GM12878 (cell line): ENCODE results near the gene TLR9. TPM values are rescaled to one million over a fixed set of nuclear protein-coding genes. Genes with fewer than 3 reads are reported as not detected.
A peak's percentile ranks its signal among the peaks of the same experiment; 100 is the strongest.

ENCODE experiments used
- ASH2L ChIP-seq: fragments of 300-600, 200-600 bp; sonication (generic); IDR thresholded peaks from 2 replicates; pipeline ENCODE4 v1.6.1; 2017; ENCODE audit warnings: low read depth, mild to moderate bottlenecking, borderline replicate concordance
- BCL11A ChIP-seq: IDR thresholded peaks from 2 replicates; pipeline ENCODE4 v1.6.1; 2011; ENCODE audit warnings: low read depth, low read length
- BCLAF1 ChIP-seq: fragments of 450-650 bp; IDR thresholded peaks from 2 replicates; pipeline ENCODE4 v1.6.1; 2017; ENCODE audit warnings: antibody characterized with exemption, mild to moderate bottlenecking, moderate library complexity
- CEBPB ChIP-seq, 2 experiments: fragments of 150-350 bp in 1 of 2; IDR thresholded peaks; 2 replicates each; pipeline ENCODE4 v1.6.1; 2012 to 2014; ENCODE audit warnings: low read depth in 2 of 2, low read length in 2 of 2, borderline replicate concordance in 1 of 2, inconsistent platforms in 1 of 2
- CHD4 ChIP-seq: fragments of 200-600 bp; sonication (generic); IDR thresholded peaks from 2 replicates; pipeline ENCODE4 v1.6.1; 2016; ENCODE audit warnings: mild to moderate bottlenecking
- E2F4 ChIP-seq: IDR thresholded peaks from 2 replicates; pipeline ENCODE4 v1.6.1; 2012; ENCODE audit warnings: low read depth, low read length, improper control_type of control experiment
- E4F1 ChIP-seq: fragments of 450-650 bp; IDR thresholded peaks from 2 replicates; pipeline ENCODE4 v1.6.1; 2018; ENCODE audit warnings: borderline replicate concordance, mild to moderate bottlenecking; ENCODE audit not compliant: partially characterized antibody
- ETV6 ChIP-seq, 2 experiments: fragments of 450-650 bp in 1 of 2; IDR thresholded peaks in 1 of 2; conservative IDR thresholded peaks in 1 of 2; 2 replicates each; pipeline ENCODE4 v1.6.1; 2014; ENCODE audit warnings: antibody characterized with exemption in 1 of 2, borderline replicate concordance in 1 of 2, low read depth in 1 of 2, mild to moderate bottlenecking in 1 of 2, moderate library complexity in 1 of 2
- FOS ChIP-seq: IDR thresholded peaks from 3 replicates; pipeline ENCODE4 v1.6.1; 2011; ENCODE audit warnings: borderline replicate concordance; ENCODE audit not compliant: insufficient read length; ENCODE audit errors: extremely low read depth
- KLF5 ChIP-seq: fragments of 450-650 bp; IDR thresholded peaks from 2 replicates; pipeline ENCODE4 v1.6.1; 2014; ENCODE audit warnings: mild to moderate bottlenecking; ENCODE audit not compliant: partially characterized antibody
- MEF2B ChIP-seq: fragments of 450-650 bp; IDR thresholded peaks from 2 replicates; pipeline ENCODE4 v1.6.1; 2018; ENCODE audit warnings: mild to moderate bottlenecking, moderate library complexity; ENCODE audit not compliant: partially characterized antibody, poor library complexity, severe bottlenecking
- MTA2 ChIP-seq: fragments of 450-650 bp; IDR thresholded peaks from 2 replicates; pipeline ENCODE4 v1.6.1; 2016; ENCODE audit warnings: low read depth, mild to moderate bottlenecking, moderate library complexity
- SREBF1 ChIP-seq: IDR thresholded peaks from 2 replicates; pipeline ENCODE4 v1.6.1; 2012; ENCODE audit warnings: mild to moderate bottlenecking, low read length
- SUPT20H ChIP-seq: IDR thresholded peaks from 2 replicates; pipeline ENCODE4 v1.6.1; 2011; ENCODE audit warnings: low read depth, mild to moderate bottlenecking, low read length, moderate library complexity, borderline replicate concordance; ENCODE audit not compliant: control insufficient read depth
- TCF12 ChIP-seq: IDR thresholded peaks from 2 replicates; pipeline ENCODE4 v1.6.1; 2011; ENCODE audit warnings: low read depth, mild to moderate bottlenecking, low read length
- TCF7 ChIP-seq: IDR thresholded peaks from 2 replicates; pipeline ENCODE4 v1.6.1; 2014; ENCODE audit warnings: antibody characterized with exemption, borderline replicate concordance
- ZNF217 ChIP-seq: fragments of 450-650 bp; IDR thresholded peaks from 2 replicates; pipeline ENCODE4 v1.6.1; 2017; ENCODE audit warnings: antibody characterized with exemption, mild to moderate bottlenecking
- polyA plus RNA-seq, 11 experiments: library from polyadenylated mRNA; depleted of rRNA in 4 of 11; unstranded in 6 of 11; stranded (reverse) in 5 of 11; fragments of >200 nt; fragmentation: Nextera tagmentation in 4 of 11; fragmentation: Illumina TruSeq in 1 of 11; extraction: Ambion mirVana in 4 of 11; extraction: Trizol in 1 of 11; gene quantifications; 1 replicate in 1 of 11; 2 replicates in 10 of 11; pipeline versions ENCODE4 v1.2.1 to v1.2.3, GENCODE V29; 2011 to 2016; ENCODE audit warnings: inconsistent platforms in 2 of 11, missing spikeins in 2 of 11, low read depth in 1 of 11
- total RNA-seq, 4 experiments: library from RNA; depleted of rRNA in 3 of 4; stranded (reverse); fragments of >200 nt in 3 of 4; fragmentation: Illumina TruSeq in 1 of 4; extraction: Trizol in 1 of 4; gene quantifications; 2 replicates each; pipeline versions ENCODE4 v1.2.1 to v1.2.3, GENCODE V29; 2013 to 2021
- TF ChIP-seq, protein P1 (sequence below): fragments of 450-650 bp; IDR thresholded peaks from 2 replicates; pipeline ENCODE4 v1.6.1; 2014; ENCODE audit warnings: mild to moderate bottlenecking
- TF ChIP-seq, protein P2 (sequence below): fragments of 450-650 bp; IDR thresholded peaks from 2 replicates; pipeline ENCODE4 v1.6.1; 2018; ENCODE audit warnings: mild to moderate bottlenecking, low read depth, moderate library complexity; ENCODE audit not compliant: partially characterized antibody

The TLR9 gene
- total and polyA plus RNA-seq, 10 of the 15 experiments (the other 5 are each of a cell fraction or from before 2014, with no cell fraction given) = 0.10 to 4.8 (median 0.53) TPM; not detected in 1

DNA sequence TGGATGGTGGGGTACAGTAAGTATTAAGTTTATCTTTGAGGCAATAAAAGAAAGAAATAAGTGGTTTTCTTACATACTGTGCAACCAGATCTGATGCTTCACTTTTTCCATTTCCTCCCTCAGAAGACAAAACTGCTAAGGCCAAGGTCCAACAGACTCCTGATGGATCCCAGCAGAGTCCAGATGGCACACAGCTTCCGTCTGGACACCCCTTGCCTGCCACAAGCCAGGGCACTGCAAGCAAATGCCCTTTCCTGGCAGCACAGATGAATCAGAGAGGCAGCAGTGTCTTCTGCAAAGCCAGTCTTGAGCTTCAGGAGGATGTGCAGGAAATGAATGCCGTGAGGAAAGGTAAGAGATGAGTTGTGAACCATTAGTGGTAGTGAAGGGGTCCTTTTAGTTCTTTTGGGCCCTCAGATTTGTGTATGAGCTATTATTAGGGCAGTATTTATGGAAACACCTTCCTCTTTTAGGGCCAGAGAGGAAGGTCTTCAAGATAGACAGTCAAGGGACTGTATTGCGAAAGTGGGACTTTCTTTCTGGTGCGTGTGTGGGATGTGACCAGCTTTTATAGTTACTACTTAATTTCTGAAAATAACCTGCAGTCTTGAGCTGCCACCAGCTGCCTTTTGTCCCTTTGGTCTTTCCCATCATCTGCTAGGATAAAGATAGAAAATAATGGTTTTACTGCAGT, 22.9 kb downstream of the TLR9 start (continued):
- TF ChIP-seq E2F4 (no peak), CEBPB (IDR thresholded peaks at IDR 0.05; ENCODE audit: borderline replicate concordance in 1 of 2, low read depth in 2 of 2, low read length in 2 of 2) (peak in 1 of 2 experiments; percentile 65; a peak in 1 of 4 replicates), MTA2 (no peak), CHD4 (no peak), ETV6 (conservative IDR thresholded peaks at IDR 0.05 in 1 of 2, IDR thresholded peaks at IDR 0.05 in 1 of 2; ENCODE audit: borderline replicate concordance in 1 of 2, low read depth in 1 of 2) (no peak), ZNF217 (no peak), KLF5 (no peak), ASH2L (no peak), E4F1 (no peak), FOS (no peak), BCL11A (no peak), SUPT20H (no peak), TCF7 (no peak), SREBF1 (no peak), TCF12 (0 out of 2 replicates have a peak, but pooled peaks have one; percentile 32), BCLAF1 (no peak), MEF2B (peak; percentile 80)
- TF ChIP-seq, protein P1, sequence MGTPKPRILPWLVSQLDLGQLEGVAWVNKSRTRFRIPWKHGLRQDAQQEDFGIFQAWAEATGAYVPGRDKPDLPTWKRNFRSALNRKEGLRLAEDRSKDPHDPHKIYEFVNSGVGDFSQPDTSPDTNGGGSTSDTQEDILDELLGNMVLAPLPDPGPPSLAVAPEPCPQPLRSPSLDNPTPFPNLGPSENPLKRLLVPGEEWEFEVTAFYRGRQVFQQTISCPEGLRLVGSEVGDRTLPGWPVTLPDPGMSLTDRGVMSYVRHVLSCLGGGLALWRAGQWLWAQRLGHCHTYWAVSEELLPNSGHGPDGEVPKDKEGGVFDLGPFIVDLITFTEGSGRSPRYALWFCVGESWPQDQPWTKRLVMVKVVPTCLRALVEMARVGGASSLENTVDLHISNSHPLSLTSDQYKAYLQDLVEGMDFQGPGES = no peak
- TF ChIP-seq, protein P2, sequence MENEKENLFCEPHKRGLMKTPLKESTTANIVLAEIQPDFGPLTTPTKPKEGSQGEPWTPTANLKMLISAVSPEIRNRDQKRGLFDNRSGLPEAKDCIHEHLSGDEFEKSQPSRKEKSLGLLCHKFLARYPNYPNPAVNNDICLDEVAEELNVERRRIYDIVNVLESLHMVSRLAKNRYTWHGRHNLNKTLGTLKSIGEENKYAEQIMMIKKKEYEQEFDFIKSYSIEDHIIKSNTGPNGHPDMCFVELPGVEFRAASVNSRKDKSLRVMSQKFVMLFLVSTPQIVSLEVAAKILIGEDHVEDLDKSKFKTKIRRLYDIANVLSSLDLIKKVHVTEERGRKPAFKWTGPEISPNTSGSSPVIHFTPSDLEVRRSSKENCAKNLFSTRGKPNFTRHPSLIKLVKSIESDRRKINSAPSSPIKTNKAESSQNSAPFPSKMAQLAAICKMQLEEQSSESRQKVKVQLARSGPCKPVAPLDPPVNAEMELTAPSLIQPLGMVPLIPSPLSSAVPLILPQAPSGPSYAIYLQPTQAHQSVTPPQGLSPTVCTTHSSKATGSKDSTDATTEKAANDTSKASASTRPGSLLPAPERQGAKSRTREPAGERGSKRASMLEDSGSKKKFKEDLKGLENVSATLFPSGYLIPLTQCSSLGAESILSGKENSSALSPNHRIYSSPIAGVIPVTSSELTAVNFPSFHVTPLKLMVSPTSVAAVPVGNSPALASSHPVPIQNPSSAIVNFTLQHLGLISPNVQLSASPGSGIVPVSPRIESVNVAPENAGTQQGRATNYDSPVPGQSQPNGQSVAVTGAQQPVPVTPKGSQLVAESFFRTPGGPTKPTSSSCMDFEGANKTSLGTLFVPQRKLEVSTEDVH = no peak
